G401.6 (cell line): ENCODE measurements around the gene FCRL4.
"Not testable (repeated sequence)": the region's sequence is repeated elsewhere in the genome, so short reads cannot be mapped to it uniquely, and the experiment has no call there.

Source experiments
- FAIRE-seq: peaks from 2 replicates; lab custom pipeline; 2012; peaks lifted over from hg19 to GRCh38; lab: Jason Lieb, UNC

Gene FCRL4

GRCh38 chr1:157551694-157552693, 45.9 kb downstream of the FCRL4 start, which contains the start of gene FCRL5:
Gene FCRL5, minus strand, starts transcription at chr1:157552515. Its CDS starts 153 bp downstream, at chr1:157552362.
- no peak for FAIRE-seq

- not testable (repeated sequence) for FAIRE-seq
These were observed 49.8 kb downstream of the FCRL4 start for GRCh38 chr1:157548081-157548480.

- no peak for FAIRE-seq
These were observed 55.2 kb downstream of the FCRL4 start for GRCh38 chr1:157542676-157543075.

GRCh38 chr1:157540852-157541251, 57.0 kb downstream of the FCRL4 start:
- no peak for FAIRE-seq

GRCh38 chr1:157540160-157540748, 57.6 kb downstream of the FCRL4 start:
- FAIRE-seq, result no peak

- FAIRE-seq, result no peak
These were observed 58.3 kb downstream of the FCRL4 start for GRCh38 chr1:157539568-157539967.

- no peak for FAIRE-seq
These were observed 65.3 kb downstream of the FCRL4 start for GRCh38 chr1:157532569-157532968.

GRCh38 chr1:157523774-157524493, 74.0 kb downstream of the FCRL4 start:
- FAIRE-seq, result no peak
